ENCODE data around the gene UNC93A. TPM values are rescaled to one million over a fixed set of nuclear protein-coding genes. Genes with fewer than 3 reads are reported as not detected.
"Not testable (repeated sequence)": the region's sequence is repeated elsewhere in the genome, so short reads cannot be mapped to it uniquely, and the experiment has no call there.

The UNC93A gene
- total RNA-seq, result not detected
- long read RNA-seq, result 0 reads

GRCh38 chr6:167290786-167291622 lies at the start of gene UNC93A:
Gene UNC93A, plus strand, starts transcription at chr6:167291315. Its CDS starts 175 bp downstream, at chr6:167291490.
- no peak for DNase-seq (ENCODE audit: low spot score)

- not testable (repeated sequence) for DNase-seq (ENCODE audit: low spot score)
These were observed 49.6 kb upstream of the UNC93A start for GRCh38 chr6:167241321-167242134.

- DNase-seq (ENCODE audit: low spot score), result not testable (repeated sequence)
These were observed 49.0 kb upstream of the UNC93A start for GRCh38 chr6:167242135-167242506.

- DNase-seq (ENCODE audit: low spot score), result not testable (repeated sequence)
These were observed 48.5 kb upstream of the UNC93A start for GRCh38 chr6:167242511-167243051.

- DNase-seq (ENCODE audit: low spot score), result no peak
These were observed 46.8 kb upstream of the UNC93A start for GRCh38 chr6:167244064-167244960.

- no peak for DNase-seq (ENCODE audit: low spot score)
These were observed 46.1 kb upstream of the UNC93A start for GRCh38 chr6:167244991-167245390.

- DNase-seq (ENCODE audit: low spot score), result no peak
These were observed 45.5 kb upstream of the UNC93A start for GRCh38 chr6:167245591-167245990.

- no peak for DNase-seq (ENCODE audit: low spot score)
These were observed 43.1 kb upstream of the UNC93A start for GRCh38 chr6:167247814-167248595.

GRCh38 chr6:167248878-167249455 lies 42.1 kb upstream of the UNC93A start:
- not testable (repeated sequence) for DNase-seq (ENCODE audit: low spot score)

- DNase-seq (ENCODE audit: low spot score), result no peak
These were observed 38.8 kb upstream of the UNC93A start for GRCh38 chr6:167252271-167252670.

GRCh38 chr6:167255918-167256553 lies 35.1 kb upstream of the UNC93A start:
- DNase-seq (ENCODE audit: low spot score), result no peak

- no peak for DNase-seq (ENCODE audit: low spot score)
These were observed 32.5 kb upstream of the UNC93A start for GRCh38 chr6:167258646-167259045.

GRCh38 chr6:167266057-167266829 lies 24.9 kb upstream of the UNC93A start:
- DNase-seq (ENCODE audit: low spot score), result not testable (repeated sequence)

- DNase-seq (ENCODE audit: low spot score), result no peak
These were observed 24.1 kb upstream of the UNC93A start for GRCh38 chr6:167266830-167267555.

GRCh38 chr6:167267556-167267898 lies 23.6 kb upstream of the UNC93A start:
- DNase-seq (ENCODE audit: low spot score), result not testable (repeated sequence)

- no peak for DNase-seq (ENCODE audit: low spot score)
These were observed 23.2 kb upstream of the UNC93A start for GRCh38 chr6:167267921-167268401.

GRCh38 chr6:167268683-167269280 lies 22.3 kb upstream of the UNC93A start:
- no peak for DNase-seq (ENCODE audit: low spot score)

Data from mesenteric fat pad (tissue), 1 donor.